Mammary epithelial cell (primary cell): ENCODE results near the gene NFX1.

Experiments used
- EZH2 ChIP-seq: IDR thresholded peaks from 2 replicates; pipeline ENCODE4 v1.6.1; 2012; ENCODE audit warnings: low read length, inconsistent platforms, borderline replicate concordance
- TF ChIP-seq, protein P1 (sequence below), 2 donors: IDR thresholded peaks in 1 of 2; conservative IDR thresholded peaks in 1 of 2; 2 replicates each; pipeline ENCODE4 v1.5.1; 2011 to 2012; ENCODE audit warnings: inconsistent platforms in 2 of 2, low read length in 2 of 2, mild to moderate bottlenecking in 2 of 2, control low read depth in 1 of 2, low read depth in 1 of 2; ENCODE audit not compliant: insufficient read depth in 1 of 2; ENCODE audit errors: extremely low read depth in 1 of 2

DNA sequence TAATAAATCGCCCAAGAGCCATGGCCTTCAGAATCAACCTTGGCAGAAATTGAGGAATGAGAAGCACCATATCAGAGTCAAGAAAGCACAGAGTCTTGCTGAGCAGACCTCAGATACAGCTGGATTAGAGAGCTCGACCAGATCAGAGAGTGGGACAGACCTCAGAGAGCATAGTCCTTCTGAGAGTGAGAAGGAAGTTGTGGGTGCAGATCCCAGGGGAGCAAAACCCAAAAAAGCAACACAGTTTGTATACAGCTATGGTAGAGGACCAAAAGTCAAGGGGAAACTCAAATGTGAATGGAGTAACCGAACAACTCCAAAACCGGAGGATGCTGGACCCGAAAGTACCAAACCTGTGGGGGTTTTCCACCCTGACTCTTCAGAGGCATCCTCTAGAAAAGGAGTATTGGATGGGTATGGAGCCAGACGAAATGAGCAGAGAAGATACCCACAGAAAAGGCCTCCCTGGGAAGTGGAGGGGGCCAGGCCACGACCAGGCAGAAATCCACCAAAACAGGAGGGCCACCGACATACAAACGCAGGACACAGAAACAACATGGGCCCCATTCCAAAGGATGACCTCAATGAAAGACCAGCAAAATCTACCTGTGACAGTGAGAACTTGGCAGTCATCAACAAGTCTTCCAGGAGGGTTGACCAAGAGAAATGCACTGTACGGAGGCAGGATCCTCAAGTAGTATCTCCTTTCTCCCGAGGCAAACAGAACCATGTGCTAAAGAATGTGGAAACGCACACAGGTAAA is 4.5 kb downstream of the NFX1 start:
- TF ChIP-seq, protein P1, sequence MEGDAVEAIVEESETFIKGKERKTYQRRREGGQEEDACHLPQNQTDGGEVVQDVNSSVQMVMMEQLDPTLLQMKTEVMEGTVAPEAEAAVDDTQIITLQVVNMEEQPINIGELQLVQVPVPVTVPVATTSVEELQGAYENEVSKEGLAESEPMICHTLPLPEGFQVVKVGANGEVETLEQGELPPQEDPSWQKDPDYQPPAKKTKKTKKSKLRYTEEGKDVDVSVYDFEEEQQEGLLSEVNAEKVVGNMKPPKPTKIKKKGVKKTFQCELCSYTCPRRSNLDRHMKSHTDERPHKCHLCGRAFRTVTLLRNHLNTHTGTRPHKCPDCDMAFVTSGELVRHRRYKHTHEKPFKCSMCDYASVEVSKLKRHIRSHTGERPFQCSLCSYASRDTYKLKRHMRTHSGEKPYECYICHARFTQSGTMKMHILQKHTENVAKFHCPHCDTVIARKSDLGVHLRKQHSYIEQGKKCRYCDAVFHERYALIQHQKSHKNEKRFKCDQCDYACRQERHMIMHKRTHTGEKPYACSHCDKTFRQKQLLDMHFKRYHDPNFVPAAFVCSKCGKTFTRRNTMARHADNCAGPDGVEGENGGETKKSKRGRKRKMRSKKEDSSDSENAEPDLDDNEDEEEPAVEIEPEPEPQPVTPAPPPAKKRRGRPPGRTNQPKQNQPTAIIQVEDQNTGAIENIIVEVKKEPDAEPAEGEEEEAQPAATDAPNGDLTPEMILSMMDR (conservative IDR thresholded peaks at IDR 0.05 in 1 of 2, IDR thresholded peaks at IDR 0.05 in 1 of 2; ENCODE audit: extremely low read depth in 1 of 2, insufficient read depth in 1 of 2, low read depth in 1 of 2, low read length in 2 of 2) = no peak
- no peak for TF ChIP-seq EZH2
